Adrenal gland (tissue), 12 donors: Measurements from ENCODE around the gene FREM3. TPM values are rescaled to one million over a fixed set of nuclear protein-coding genes. Genes with fewer than 3 reads are reported as not detected.

Source experiments
- DNase-seq, 7 donors: peaks; one replicate each; pipeline ENCODE4 v3.0.0-alpha.2; 2019 to 2020
- H3K27ac ChIP-seq, 5 donors: fragments of 200-600 bp; sonication (generic) in 4 of 5; 1 replicate in 3 of 5; 2 replicates in 2 of 5; pipeline versions ENCODE4 v1.5.1 to v1.8.0; 2016 to 2020; ENCODE audit warnings: mild to moderate bottlenecking in 1 of 5
- H3K27me3 ChIP-seq: fragments of 200-600 bp; 2 replicates; pipeline ENCODE4 v1.8.0; 2021
- H3K36me3 ChIP-seq, 2 donors: fragments of 200-600 bp; replicated peaks in 1 of 2; 1 replicate in 1 of 2; 2 replicates in 1 of 2; pipeline versions ENCODE4 v1.5.1 to v1.8.0; 2018 to 2022
- H3K4me1 ChIP-seq, 2 donors: fragments of 200-600 bp; replicated peaks in 1 of 2; 1 replicate in 1 of 2; 2 replicates in 1 of 2; pipeline versions ENCODE4 v1.5.1 to v1.8.0; 2018 to 2021
- H3K4me3 ChIP-seq, 4 donors: fragments of 200-600 bp; sonication (generic) in 3 of 4; one replicate each; pipeline ENCODE4 v1.5.1; 2016 to 2018
- H3K9me3 ChIP-seq, 3 donors: fragments of 200-600 bp; sonication (generic) in 1 of 3; replicated peaks in 1 of 3; 1 replicate in 2 of 3; 2 replicates in 1 of 3; pipeline versions ENCODE4 v1.5.1 to v1.8.0; 2016 to 2021
- POLR2A ChIP-seq, 2 donors: fragments of 450-650 bp; IDR thresholded peaks; one replicate each; pipeline ENCODE4 v1.6.1; 2017; ENCODE audit warnings: antibody characterized with exemption in 2 of 2, mild to moderate bottlenecking in 2 of 2, moderate library complexity in 1 of 2
- WGBS, 4 donors: extraction: QIAGEN DNeasy Blood & Tissue Kit in 2 of 4; methylation state at CpG; one replicate each; pipeline versions ENCODE4 v1.1.5 to v1.1.7; 2013 to 2017; 5-methylcytosine and 5-hydroxymethylcytosine counted together
- intact Hi-C, 2 donors: fragments of 100-400 bp; cut with DNase I; formaldehyde crosslinking; loops; one replicate each; pipeline versions ENCODE4 v1.14.1 to v1.15.0; 2022 to 2023
- polyA plus RNA-seq, 3 donors: library from polyadenylated mRNA; stranded (reverse); fragments of 200-250 nt in 2 of 3; fragments of 350-450 nt in 1 of 3; fragmentation: Illumina TruSeq in 1 of 3; extraction: RNeasy Lipid Tissue Mini Kit (QIAGEN cat#74804) in 1 of 3; gene quantifications; one replicate each; pipeline ENCODE4 v1.2.3, GENCODE V29; 2013 to 2014
- total RNA-seq, 9 donors: library from RNA; depleted of rRNA in 4 of 9; stranded (reverse); fragments of >200 nt in 4 of 9; fragments of 120-200 nt in 1 of 9; fragmentation: NEBNext Ultra II Directional in 1 of 9; extraction: Animal tissue kit (Norgen Biotek cat#: 25700) in 1 of 9; gene quantifications; one replicate each; pipeline versions ENCODE4 v1.1.0 to v1.2.4, GENCODE V29; 2013 to 2023
- TF ChIP-seq, protein P1 (sequence below), 6 experiments: fragments of 450-650 bp in 4 of 6; fragments of 200-600 bp in 2 of 6; sonication (generic) in 1 of 6; IDR thresholded peaks; 1 replicate in 5 of 6; 2 replicates in 1 of 6; pipeline versions ENCODE4 v1.5.1 to v1.8.0; 2016 to 2021; ENCODE audit warnings: antibody characterized with exemption in 6 of 6, mild to moderate bottlenecking in 2 of 6, moderate library complexity in 1 of 6
- donor health status: healthy with polysubstance abuse.
- donor health status: Bipolar disorder and iron deficiency.
- donor health status: DM: yes; HTN: yes; CAD: no.
- donor health status: DM: no; HTN: no; CAD: no.
- donor health status: DM: no; HTN: no; CAD: no.
- donor health status: DM: yes; HTN: yes; CAD: no.

The FREM3 gene
- total and polyA plus RNA-seq, 12 donors, result 0.06 to 0.22 TPM; not detected in 10

DNA sequence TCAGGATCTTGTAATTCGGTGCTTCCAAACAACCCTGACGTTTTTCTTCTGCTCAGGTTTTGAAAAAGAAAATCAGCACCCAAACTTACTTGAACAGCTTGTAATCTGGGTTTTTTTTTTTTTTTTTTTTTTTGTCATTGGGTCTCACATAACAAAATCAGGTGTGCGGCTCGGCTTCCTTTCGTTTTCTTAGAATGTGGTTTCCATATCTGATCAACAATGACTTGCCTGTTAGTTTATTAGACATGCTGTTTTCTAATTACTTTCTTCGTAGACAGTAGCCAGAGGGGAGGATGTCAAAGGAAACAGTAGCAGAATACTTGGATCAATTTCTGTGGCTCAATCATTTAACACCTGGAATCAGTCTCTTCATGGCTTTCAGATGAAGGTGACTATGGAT is 890 bp upstream of the FREM3 start:
- H3K36me3 ChIP-seq, result no peaks in the 10 kb centered on the region
- intact Hi-C loops, result loop anchor here in 1 of 2 donors (5.0 kb wide), 1 partner anchor 281 kb away; no protein-coding TSS in a partner anchor
- H3K4me1 ChIP-seq, result peaks cover 6 to 16% of the 10 kb centered on the region in 2 donors
- 64 to 71% (median 69%) methylated on average over 6 of the region's 6 CpGs for WGBS, 4 donors
- H3K4me3 ChIP-seq, result no peak overlapping the region
- no peak for DNase-seq
- H3K27me3 ChIP-seq, result peaks cover 37% of the 10 kb centered on the region
- TF ChIP-seq POLR2A (IDR thresholded peaks at IDR 0.05), result no peak
- TF ChIP-seq, protein P1, sequence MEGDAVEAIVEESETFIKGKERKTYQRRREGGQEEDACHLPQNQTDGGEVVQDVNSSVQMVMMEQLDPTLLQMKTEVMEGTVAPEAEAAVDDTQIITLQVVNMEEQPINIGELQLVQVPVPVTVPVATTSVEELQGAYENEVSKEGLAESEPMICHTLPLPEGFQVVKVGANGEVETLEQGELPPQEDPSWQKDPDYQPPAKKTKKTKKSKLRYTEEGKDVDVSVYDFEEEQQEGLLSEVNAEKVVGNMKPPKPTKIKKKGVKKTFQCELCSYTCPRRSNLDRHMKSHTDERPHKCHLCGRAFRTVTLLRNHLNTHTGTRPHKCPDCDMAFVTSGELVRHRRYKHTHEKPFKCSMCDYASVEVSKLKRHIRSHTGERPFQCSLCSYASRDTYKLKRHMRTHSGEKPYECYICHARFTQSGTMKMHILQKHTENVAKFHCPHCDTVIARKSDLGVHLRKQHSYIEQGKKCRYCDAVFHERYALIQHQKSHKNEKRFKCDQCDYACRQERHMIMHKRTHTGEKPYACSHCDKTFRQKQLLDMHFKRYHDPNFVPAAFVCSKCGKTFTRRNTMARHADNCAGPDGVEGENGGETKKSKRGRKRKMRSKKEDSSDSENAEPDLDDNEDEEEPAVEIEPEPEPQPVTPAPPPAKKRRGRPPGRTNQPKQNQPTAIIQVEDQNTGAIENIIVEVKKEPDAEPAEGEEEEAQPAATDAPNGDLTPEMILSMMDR (IDR thresholded peaks at IDR 0.05), result no peak
- no peak overlapping the region for H3K27ac ChIP-seq
- H3K9me3 ChIP-seq, result no peaks in the 10 kb centered on the region

DNA sequence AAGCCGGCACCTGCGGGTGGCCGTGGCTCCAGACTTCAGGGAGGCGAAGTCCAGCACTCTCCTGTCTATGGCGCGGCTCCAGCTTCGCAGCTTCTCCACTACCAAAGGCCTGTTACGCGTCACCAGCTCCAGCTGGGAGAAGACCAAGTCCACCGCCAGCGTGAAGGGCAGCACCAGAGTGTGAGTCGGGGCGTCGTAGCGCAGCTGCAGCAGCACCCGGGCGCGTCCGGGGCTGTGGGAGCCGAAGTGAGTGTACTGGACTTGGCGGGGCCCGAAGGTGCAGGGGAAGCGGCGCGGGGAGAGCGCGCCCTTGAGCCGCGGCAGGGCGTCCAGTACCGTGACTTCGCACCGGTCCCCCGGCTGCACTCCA is 444 bp downstream of the FREM3 start:
- DNase-seq, result peak in 5 of 7 donors; percentile 15 to 34 (median 26)
- peak overlapping the region in 1 of 4 donors; percentile 33 for H3K4me3 ChIP-seq
- H3K36me3 ChIP-seq, result no peaks in the 10 kb centered on the region
- H3K27ac ChIP-seq, result no peak overlapping the region
- peaks cover 6 to 16% of the 10 kb centered on the region in 2 donors for H3K4me1 ChIP-seq
- no peak for TF ChIP-seq POLR2A (IDR thresholded peaks at IDR 0.05)
- TF ChIP-seq, protein P1 (IDR thresholded peaks at IDR 0.05), result no peak
- 0 to 4% (median 2%) methylated on average over 5 to 34 of the region's 34 CpGs; no CpG with 5 or more reads in 1 of the 4 donors for WGBS, 4 donors
- intact Hi-C loops, result loop anchor here in 1 of 2 donors (5.0 kb wide), 1 partner anchor 282 kb away; no protein-coding TSS in a partner anchor
- no peaks in the 10 kb centered on the region for H3K9me3 ChIP-seq
- peaks cover 37% of the 10 kb centered on the region for H3K27me3 ChIP-seq

DNA sequence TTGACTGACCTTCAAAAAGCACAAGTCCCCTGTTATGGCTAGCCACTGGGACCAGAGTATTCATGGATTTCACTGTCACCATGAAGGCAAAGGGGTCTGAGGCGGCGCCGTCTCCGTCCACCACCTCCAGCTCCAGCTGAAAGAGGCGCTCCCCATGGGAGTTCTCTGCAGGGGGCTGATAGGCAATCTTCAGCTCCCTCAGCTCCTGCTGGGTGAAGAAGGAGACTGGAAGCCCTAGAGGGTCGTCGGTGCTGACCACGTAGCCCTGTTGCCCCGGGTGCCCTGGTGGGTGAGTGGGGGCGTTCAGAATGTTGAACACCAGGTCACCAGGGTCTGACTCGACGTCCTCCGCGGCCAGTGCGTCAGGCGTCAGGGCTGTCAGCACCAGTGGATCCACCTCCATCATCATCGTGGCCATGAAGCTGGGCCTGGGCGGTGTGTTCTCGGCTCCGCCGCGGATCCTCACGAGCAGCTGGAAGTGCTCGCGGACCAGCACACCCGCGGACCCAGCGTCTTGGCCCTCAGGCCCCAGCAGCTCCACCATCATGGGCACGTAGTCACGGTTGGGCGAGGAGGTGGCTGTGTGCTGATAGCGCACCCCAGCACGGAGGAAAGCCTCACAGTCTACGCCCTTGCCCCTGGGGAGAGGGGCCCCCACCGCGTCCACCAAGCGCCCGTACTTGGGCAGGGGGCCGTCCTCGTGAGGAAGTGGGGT is 987 bp downstream of the FREM3 start:
- intact Hi-C loops, result loop anchor here in 1 of 2 donors (5.0 kb wide), 1 partner anchor 283 kb away; no protein-coding TSS in a partner anchor
- H3K27ac ChIP-seq, result no peak overlapping the region
- TF ChIP-seq, protein P1 (IDR thresholded peaks at IDR 0.05), result no peak
- no peak for TF ChIP-seq POLR2A (IDR thresholded peaks at IDR 0.05)
- H3K9me3 ChIP-seq, result no peaks in the 10 kb centered on the region
- WGBS, 4 donors, result 41 to 72% (median 43%) methylated on average over 23 to 40 of the region's 40 CpGs
- peaks cover 6 to 16% of the 10 kb centered on the region in 2 donors for H3K4me1 ChIP-seq
- peak overlapping the region in 1 of 4 donors; percentile 33 for H3K4me3 ChIP-seq
- H3K36me3 ChIP-seq, result no peaks in the 10 kb centered on the region
- H3K27me3 ChIP-seq, result peaks cover 37% of the 10 kb centered on the region
- no peak for DNase-seq

DNA sequence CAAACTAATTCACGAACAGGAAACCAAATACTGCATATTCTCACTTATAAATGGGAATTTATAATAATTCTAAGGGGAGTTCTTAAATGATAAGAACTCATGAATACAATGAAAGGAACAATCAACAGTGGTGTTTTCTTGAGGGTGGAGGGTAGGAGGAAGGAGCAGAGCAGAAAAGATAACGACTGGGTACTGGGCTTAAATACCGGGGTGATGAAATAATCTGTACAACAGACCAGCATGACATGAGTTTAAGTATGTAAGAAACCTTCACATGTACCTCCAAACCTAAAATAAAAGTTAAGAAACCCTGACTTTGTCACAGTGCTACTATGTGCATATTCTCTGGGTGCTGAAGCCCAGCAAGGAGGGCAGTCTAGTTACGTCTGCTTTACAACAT is 6.6 kb downstream of the FREM3 start:
- Histone ChIP-seq H3K27ac (no peak overlapping the region), H3K36me3 (no peaks in the 10 kb centered on the region), H3K27me3 (peaks cover 14% of the 10 kb centered on the region), H3K4me1 (no peaks in the 10 kb centered on the region), H3K9me3 (no peaks in the 10 kb centered on the region), H3K4me3 (no peak overlapping the region)
- intact Hi-C loops, result no loop called here
- TF ChIP-seq, protein P1 (IDR thresholded peaks at IDR 0.05), result no peak
- no peak for DNase-seq
- WGBS, 4 donors, result 84 to 88% (median 87%) methylated on average over 4 of the region's 4 CpGs
